Gastroesophageal sphincter (tissue), 4 donors: Measurements from ENCODE around the gene RABL6. TPM values are rescaled to one million over a fixed set of nuclear protein-coding genes. Genes with fewer than 3 reads are reported as not detected.

ENCODE experiments used
- ATAC-seq: fragments of 150-250 bp; one replicate; pipeline ENCODE4 v1.9.1; 2016; ENCODE audit warnings: mild to moderate bottlenecking, moderate library complexity
- H3K27ac ChIP-seq, 4 donors: fragments of 200-600 bp; sonication (generic) in 3 of 4; 1 replicate in 3 of 4; 2 replicates in 1 of 4; pipeline ENCODE4 v1.5.1; 2016 to 2019
- H3K27me3 ChIP-seq: fragments of 200-600 bp; sonication (generic); one replicate; pipeline ENCODE4 v1.5.1; 2019
- H3K36me3 ChIP-seq, 2 donors: fragments of 200-600 bp; sonication (generic); one replicate each; pipeline ENCODE4 v1.5.1; 2019; ENCODE audit warnings: control low read depth in 1 of 2
- H3K4me1 ChIP-seq, 3 donors: fragments of 200-600 bp; sonication (generic); 1 replicate in 2 of 3; 2 replicates in 1 of 3; pipeline ENCODE4 v1.5.1; 2016 to 2019; ENCODE audit warnings: control low read depth in 2 of 3
- H3K4me3 ChIP-seq, 2 donors: fragments of 200-600 bp; sonication (generic); one replicate each; pipeline ENCODE4 v1.5.1; 2019; ENCODE audit warnings: mild to moderate bottlenecking in 1 of 2, moderate library complexity in 1 of 2
- H3K9me3 ChIP-seq, 3 donors: fragments of 200-600 bp; sonication (generic); one replicate each; pipeline ENCODE4 v1.5.1; 2017 to 2019; ENCODE audit warnings: control low read depth in 2 of 3
- CTCF ChIP-seq, 4 experiments: fragments of 200-600 bp in 2 of 4; fragments of 450-650 bp in 2 of 4; sonication (generic) in 1 of 4; IDR thresholded peaks; one replicate each; pipeline ENCODE4 v1.5.1; 2017 to 2019; ENCODE audit warnings: antibody characterized with exemption in 4 of 4, mild to moderate bottlenecking in 2 of 4, moderate library complexity in 2 of 4
- EP300 ChIP-seq: sonication (generic); formaldehyde crosslinking; IDR thresholded peaks from one replicate; pipeline ENCODE4 v1.6.1; 2017; ENCODE audit warnings: antibody characterized with exemption, mild to moderate bottlenecking
- POLR2A ChIP-seq, 2 donors: fragments of 450-650 bp; IDR thresholded peaks; one replicate each; pipeline ENCODE4 v1.6.1; 2017; ENCODE audit warnings: antibody characterized with exemption in 2 of 2, mild to moderate bottlenecking in 2 of 2, moderate library complexity in 1 of 2
- POLR2AphosphoS5 ChIP-seq: sonication (generic); formaldehyde crosslinking; IDR thresholded peaks from one replicate; pipeline ENCODE4 v1.6.1; 2017; ENCODE audit warnings: antibody characterized with exemption
- WGBS, 2 donors: methylation state at CpG; one replicate each; pipeline ENCODE4 v1.1.5; 2018; ENCODE audit warnings: low coverage in 1 of 2; 5-methylcytosine and 5-hydroxymethylcytosine counted together
- total RNA-seq, 4 donors: library from RNA; depleted of rRNA; stranded (reverse); fragments of >200 nt; gene quantifications; one replicate each; pipeline ENCODE4 v1.1.0, GENCODE V29; 2016

RABL6 gene
- total RNA-seq, 4 donors from 2014 or later = 54.8 to 109 (median 71.2) TPM

- Histone ChIP-seq H3K27ac (no peak overlapping the region), H3K9me3 (peaks cover 0 to 3% (median 0%) of the 10 kb centered on the region in 3 donors), H3K27me3 (peaks cover 13% of the 10 kb centered on the region), H3K4me1 (peaks cover 0 to 4% (median 0%) of the 10 kb centered on the region in 3 donors), H3K36me3 (no peaks in the 10 kb centered on the region), H3K4me3 (no peak overlapping the region)
- ATAC-seq = no peak
- TF ChIP-seq POLR2A (IDR thresholded peaks at IDR 0.05) (no peak), POLR2AphosphoS5 (no peak), CTCF (IDR thresholded peaks at IDR 0.05) (no peak)
- 43 to 100% methylated on average over 1 to 3 of the region's 3 CpGs for WGBS, 2 donors
Observed at GRCh38 chr9:136771907-136772415, 35.8 kb upstream of the RABL6 start.

- Histone ChIP-seq H3K4me3 (no peak overlapping the region), H3K36me3 (no peaks in the 10 kb centered on the region), H3K9me3 (peaks cover 0 to 3% (median 0%) of the 10 kb centered on the region in 3 donors), H3K4me1 (peaks cover 0 to 4% (median 0%) of the 10 kb centered on the region in 3 donors), H3K27me3 (no peaks in the 10 kb centered on the region), H3K27ac (no peak overlapping the region)
- WGBS, 2 donors = 60% methylated on average over 1 of the region's 7 CpGs; no CpG with 5 or more reads in 1 of the 2 donors
- no peak for ATAC-seq
- TF ChIP-seq POLR2AphosphoS5 (no peak), CTCF (IDR thresholded peaks at IDR 0.05) (no peak)
Observed at GRCh38 chr9:136773386-136774044, 34.2 kb upstream of the RABL6 start.

GRCh38 chr9:136774416-136775045 lies 33.2 kb upstream of the RABL6 start:
- peaks cover 0 to 3% (median 0%) of the 10 kb centered on the region in 3 donors for H3K9me3 ChIP-seq
- no peak overlapping the region for H3K4me3 ChIP-seq
- H3K36me3 ChIP-seq = no peaks in the 10 kb centered on the region
- no peak overlapping the region for H3K27ac ChIP-seq
- ATAC-seq = no peak
- H3K27me3 ChIP-seq = no peaks in the 10 kb centered on the region
- peaks cover 0 to 4% (median 0%) of the 10 kb centered on the region in 3 donors for H3K4me1 ChIP-seq
- TF ChIP-seq EP300 (no peak), POLR2A (IDR thresholded peaks at IDR 0.05) (no peak)
- WGBS, 2 donors = 93 to 100% methylated on average over 2 to 3 of the region's 12 CpGs

GRCh38 chr9:136775191-136775590 lies 32.6 kb upstream of the RABL6 start:
- no peak for ATAC-seq
- H3K9me3 ChIP-seq = peaks cover 0 to 3% (median 0%) of the 10 kb centered on the region in 3 donors
- WGBS, 2 donors = 43 to 80% methylated on average over 1 of the region's 6 CpGs
- H3K4me1 ChIP-seq = no peaks in the 10 kb centered on the region
- H3K36me3 ChIP-seq = no peaks in the 10 kb centered on the region
- H3K27me3 ChIP-seq = no peaks in the 10 kb centered on the region
- TF ChIP-seq CTCF (IDR thresholded peaks at IDR 0.05) = no peak
- no peak for TF ChIP-seq POLR2AphosphoS5
- TF ChIP-seq EP300 = no peak
- no peak for TF ChIP-seq POLR2A (IDR thresholded peaks at IDR 0.05)
- no peak overlapping the region for H3K4me3 ChIP-seq
- no peak overlapping the region for H3K27ac ChIP-seq

GRCh38 chr9:136776947-136777346 lies 30.8 kb upstream of the RABL6 start:
- Histone ChIP-seq H3K27me3 (no peaks in the 10 kb centered on the region), H3K4me3 (no peak overlapping the region), H3K36me3 (no peaks in the 10 kb centered on the region), H3K4me1 (no peaks in the 10 kb centered on the region), H3K9me3 (peaks cover 0 to 3% (median 0%) of the 10 kb centered on the region in 3 donors), H3K27ac (no peak overlapping the region)
- 31 to 59% methylated on average over 3 to 7 of the region's 7 CpGs for whole genome bisulfite sequencing, 2 donors
- no peak for ATAC-seq
- TF ChIP-seq CTCF (IDR thresholded peaks at IDR 0.05) (no peak), POLR2AphosphoS5 (no peak), EP300 (no peak), POLR2A (IDR thresholded peaks at IDR 0.05) (no peak)
